Right renal pelvis (tissue), 4 donors: Measurements from ENCODE around the gene KLC4. TPM values are rescaled to one million over a fixed set of nuclear protein-coding genes. Genes with fewer than 3 reads are reported as not detected.

ENCODE experiments used
- DNase-seq, 4 donors: peaks; one replicate each; pipeline ENCODE4 v3.0.0-alpha.2; 2013; ENCODE audit warnings: low read depth in 4 of 4, low spot score in 3 of 4, missing footprints in 1 of 4
- polyA plus RNA-seq, 4 donors: library from polyadenylated mRNA; unstranded; fragments of 120-200 nt; gene quantifications; one replicate each; pipeline ENCODE4 v1.2.1, GENCODE V29; 2013; ENCODE audit not compliant: insufficient read length in 4 of 4

The KLC4 gene
- 10 to 100 TPM; 46.2 to 60.0 (median 53.8) TPM for polyA plus RNA-seq

DNA sequence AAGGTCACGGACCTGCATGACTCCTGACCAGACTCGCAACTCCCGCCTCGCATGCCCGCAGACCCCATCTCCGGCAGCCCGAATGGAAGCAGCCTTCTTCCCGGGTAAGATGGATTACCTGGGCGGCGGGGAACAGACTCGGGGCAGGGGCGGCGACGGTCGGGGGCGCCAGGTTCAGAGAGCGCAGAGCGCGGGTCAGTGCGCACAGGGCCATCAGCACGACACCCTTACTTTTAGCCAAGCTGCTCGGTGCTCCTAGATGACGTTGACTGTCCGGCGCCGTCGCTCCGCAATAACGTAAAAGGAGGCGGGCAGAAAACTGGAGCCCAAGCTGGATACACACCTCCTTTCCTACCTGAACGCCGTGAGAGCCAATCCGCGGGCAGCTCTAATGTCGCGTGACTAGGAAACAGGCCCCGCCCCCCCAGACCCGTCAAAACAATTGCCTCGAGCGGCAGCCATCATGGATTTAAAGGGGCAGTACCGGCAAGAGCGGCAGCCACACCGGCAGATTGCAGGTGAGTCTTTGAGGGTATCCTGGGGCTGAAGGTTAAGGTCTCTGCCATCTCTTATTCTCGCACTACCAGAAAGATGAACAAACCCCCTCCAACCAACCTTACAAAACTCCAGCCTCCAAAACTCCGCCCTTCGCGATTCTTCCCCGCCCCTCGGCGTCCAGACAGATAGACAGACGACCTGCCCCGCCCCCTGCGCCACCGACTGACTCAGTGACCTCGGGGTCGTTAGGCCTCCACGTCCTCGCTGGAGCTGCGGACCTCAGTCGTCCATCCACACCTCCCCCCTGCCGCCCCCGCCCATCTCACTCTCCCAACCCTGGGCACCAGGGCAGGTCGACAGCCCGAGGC lies at the start of gene KLC4, which contains the start of gene MRPL2:
Gene KLC4, plus strand, starts transcription at position 464 of the 866 bp plus-strand sequence. CDS start 1,705 bp downstream, outside the sequence.
Gene MRPL2, minus strand, starts transcription at position 267 of the 866 bp plus-strand sequence. Its CDS starts 53 bp downstream, at position 214.
- peak; percentile 94 to 99 (median 98) for DNase-seq

DNA sequence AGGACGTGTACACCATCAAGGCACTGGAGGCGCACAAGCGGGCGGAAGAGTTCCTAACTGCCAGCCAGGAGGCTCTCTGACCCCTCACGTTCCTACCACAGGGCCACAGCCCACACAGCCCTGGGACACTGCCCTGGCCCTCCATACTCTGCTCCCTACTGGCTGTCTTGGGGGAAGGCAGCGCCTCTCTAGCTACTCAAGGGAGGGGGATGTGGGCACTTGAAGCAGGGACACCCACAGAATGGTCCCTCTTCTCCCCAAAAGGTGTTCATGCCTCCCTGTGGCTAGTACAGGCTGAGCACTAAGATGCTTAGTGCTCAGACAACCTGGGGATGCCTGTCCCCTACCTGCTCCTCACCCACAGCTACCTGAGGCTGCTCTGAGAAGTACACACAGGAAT lies 48.2 kb upstream of the KLC4 start:
- DNase-seq = no peak

DNA sequence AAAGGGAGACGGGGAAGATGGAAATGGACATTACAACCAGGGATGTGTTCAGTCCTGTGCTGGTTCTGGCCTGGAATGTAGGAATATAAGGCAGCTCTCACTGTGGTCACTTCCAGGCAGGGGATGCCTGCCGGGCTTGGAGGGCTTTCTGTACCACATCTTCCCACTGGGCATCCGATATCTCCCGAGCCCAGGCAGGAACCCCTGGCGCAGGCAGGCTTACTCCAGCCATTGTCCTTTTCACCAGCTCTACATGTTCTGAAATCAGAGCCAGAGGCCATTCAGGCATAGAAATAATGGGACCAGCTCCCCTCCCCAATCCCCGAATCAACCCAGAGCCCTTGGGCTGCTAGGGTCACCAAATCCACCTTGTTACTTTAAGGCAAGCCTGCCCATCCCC lies 47.1 kb upstream of the KLC4 start:
- DNase-seq = no peak

DNA sequence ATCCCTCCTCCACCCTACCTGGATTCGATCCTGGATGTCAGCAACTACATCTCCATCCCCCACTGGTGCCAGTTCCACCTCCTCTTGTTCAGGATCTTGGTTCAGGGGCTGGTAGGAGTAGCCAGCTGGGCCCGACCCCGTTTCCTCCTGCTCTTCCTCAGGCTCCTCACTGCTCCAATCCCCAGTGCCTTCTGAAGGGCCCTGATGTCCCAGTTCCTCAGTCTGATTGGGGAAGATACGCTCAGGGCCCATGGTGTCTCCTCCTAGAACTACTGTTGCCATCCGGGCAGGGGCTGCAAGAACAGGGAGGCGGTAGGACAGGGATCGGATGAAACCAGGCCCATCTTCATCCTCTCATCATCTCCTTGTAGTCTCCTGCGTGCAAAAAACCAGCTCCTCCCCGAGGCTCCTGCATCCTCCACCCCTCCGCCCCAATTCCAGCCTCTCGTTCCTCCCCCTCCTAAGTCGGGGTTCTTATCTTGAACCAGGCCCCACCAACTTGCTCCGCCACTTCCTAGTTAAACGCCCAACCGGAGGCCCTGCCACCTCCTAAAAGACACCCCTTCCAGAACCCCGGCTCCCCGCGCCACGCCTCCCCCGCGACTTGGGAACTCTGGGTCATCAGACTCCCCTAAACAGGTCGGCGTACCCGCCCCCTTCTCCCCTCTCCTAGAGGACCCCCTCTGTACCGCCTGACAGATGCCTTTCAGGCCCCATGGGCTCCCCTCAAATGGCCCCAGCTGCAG lies 46.2 kb upstream of the KLC4 start:
- DNase-seq = no peak

DNA sequence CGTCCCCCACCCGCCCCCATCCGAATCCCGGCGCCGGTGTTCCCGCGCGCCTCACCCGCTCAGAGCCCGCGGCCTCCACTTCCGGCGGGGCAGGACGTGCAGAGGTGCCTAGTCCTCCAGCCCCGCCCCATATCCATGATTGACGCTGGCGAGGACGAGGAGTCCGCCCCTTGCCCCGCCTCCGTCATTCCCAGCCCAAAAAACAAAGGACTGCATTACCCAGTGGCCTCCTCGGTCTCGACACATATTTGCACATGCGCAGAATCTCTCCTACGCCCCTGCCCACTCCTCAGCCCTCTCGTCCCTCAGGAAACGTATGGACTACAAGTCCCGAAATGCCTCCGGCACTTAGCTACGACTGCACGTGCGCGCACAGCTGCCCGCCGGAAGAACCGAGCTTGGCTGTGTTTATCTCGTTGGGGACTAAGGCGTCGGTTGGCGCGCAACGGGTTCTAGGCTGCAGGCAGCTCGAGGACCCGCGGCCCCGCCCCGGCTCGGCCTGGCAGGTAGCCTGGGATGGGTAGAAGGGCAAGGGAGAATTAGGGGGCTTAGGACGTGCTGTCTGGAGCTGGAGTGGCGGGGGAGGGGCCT lies 45.5 kb upstream of the KLC4 start, which contains the start of the genes KLHDC3 and MEA1:
Gene KLHDC3, plus strand, starts transcription at position 407 of the 591 bp plus-strand sequence. CDS start 2,944 bp downstream, outside the sequence.
Gene MEA1, minus strand, starts transcription at position 104 of the 591 bp plus-strand sequence. CDS start 133 bp downstream, outside the sequence.
- DNase-seq = peak; percentile 94 to 100 (median 99)

DNA sequence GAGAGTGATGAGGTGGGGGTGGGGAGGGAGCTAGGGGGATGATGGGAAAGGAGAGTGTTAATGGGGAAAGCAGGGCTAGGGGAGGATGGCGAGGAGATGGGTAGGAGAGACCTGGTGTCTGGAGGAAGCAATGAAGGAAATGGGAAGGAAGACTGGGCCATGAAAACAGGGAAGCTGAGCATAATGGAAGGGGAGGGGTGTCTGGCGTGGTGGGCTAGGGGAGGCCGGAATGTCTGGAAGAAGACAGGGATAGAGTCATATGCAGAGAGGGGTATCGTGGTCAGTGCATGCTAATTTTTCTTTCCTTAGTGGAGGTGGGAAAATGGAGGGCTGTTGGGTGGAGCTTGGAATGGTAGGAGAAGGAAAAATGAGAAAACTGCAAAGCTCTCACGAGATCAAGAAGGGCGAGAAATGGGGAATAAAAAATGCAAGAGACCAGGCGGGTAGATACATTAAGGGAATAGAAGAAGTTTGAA lies 45.0 kb upstream of the KLC4 start:
- no peak for DNase-seq

DNA sequence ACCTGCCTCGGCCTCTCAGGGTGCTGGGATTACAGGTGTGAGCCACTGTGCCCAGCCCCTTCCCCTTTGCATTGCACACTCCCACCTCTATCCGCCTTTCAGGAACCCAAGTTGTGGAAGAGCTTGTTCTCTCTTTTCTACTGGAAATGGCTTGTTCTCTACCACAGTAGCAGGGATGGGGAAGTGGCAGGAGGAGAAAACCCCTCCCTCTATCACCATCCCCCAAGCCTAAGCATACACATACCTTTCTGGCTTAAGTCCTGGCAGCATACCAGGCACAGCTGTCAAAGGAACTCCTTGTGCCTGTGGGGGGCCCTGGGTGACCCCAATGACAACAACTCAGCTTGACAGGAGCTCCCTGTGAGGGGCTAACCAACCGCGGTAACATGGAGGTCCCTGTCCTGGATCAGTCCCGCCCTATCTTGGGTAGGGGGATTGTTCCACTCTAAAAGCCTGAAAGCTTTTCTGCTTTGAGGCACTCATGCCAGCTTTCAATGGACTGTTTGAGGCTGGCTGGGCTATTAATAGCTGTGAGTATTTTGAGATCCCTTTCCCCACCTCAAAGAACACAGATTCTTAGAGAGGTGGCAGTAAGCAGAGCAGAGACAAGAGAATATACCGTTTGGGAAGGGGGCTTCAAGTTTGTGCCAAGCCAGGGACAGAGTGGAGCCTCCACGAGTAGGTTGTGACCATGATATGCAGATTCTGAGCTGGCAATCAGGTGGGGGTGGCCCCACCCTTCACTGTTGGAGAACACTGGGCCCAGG lies 43.1 kb upstream of the KLC4 start:
- no peak for DNase-seq

DNA sequence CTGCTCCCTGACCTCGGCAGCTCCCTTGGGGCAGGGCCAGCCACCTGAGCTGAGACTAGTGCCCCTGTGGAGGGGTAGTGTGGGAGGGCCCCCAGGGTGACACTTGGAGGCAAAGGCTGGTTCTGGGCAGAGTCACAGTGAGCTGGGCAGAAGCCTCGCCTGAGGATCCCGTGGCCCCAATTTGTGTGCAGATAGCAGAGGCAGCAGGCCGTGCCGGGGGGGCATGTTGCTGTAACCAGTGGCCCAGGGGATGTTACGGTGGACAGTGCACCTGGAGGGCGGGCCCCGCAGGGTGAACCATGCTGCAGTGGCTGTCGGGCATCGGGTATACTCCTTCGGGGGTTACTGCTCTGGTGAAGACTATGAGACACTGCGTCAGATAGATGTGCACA lies 42.5 kb upstream of the KLC4 start:
- DNase-seq = no peak

DNA sequence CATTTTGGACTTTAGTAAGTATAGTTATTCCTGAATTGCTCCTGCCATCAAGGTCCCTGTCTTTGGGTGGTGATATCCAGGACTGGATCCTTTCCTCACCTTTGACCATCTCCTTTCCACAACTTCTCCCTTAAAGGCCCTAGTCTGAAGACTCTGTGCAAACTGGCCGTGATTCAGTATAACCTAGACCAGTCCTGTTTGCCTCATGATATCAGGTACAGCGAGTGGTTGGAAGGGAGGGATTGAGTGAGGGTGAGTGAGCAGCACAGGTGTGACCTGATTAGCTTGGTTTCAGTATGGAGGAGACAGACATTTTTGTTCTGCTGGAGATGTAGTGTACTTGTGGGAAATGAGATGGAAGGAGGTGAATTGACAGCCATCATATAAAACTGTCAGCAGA lies 40.3 kb upstream of the KLC4 start:
- no peak for DNase-seq

DNA sequence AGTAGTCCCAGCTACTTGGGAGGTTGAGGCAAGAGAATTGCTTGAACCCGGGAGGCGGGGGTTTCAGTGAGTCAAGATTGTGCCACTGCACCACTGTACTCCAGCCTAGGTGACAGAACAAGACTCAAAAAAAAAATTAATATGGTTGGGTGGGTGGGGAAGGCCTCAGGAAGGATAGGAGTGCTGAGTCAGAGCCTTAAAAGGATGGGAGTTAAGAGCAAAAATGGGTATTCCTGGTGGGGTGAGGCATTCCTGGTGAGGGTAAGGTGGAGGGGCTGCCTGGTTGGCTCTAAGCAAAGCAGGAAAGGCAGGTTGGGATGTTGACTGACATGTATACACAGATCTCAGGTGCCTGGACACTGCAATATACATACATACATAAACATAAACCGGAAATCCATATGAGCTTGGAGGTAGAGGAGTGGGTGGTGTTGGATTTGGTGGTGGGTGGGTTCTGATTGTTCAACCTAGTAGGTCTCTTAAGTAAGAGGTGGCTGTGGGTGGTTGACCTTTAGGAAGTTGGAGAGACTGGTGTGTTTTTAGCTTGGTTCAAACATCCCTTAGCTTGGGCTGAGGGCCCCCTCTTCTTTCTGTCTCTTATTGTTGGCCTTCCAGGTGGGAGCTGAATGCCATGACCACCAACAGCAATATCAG lies 39.3 kb upstream of the KLC4 start:
- DNase-seq = no peak

DNA sequence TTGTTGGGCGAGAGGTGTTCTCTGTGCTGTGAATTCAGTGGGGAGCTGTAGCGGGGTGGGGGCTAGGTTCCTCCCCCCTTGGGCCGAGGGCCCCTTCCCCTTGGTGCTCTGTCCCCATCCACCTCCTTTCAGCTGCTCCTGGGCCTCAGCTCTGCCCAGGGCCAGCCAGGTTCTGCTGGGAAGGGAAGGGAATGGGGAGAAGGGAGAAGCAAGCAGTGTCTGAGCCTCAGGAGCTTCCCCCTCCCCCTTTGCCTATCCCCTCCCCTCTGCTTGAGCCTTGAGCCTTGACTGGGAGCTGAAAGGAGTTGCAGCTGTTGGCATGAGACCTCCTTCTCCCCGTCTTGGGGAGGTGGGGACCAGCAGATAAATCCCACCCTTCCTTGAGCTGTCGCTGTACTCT lies 38.6 kb upstream of the KLC4 start:
- DNase-seq = no peak

DNA sequence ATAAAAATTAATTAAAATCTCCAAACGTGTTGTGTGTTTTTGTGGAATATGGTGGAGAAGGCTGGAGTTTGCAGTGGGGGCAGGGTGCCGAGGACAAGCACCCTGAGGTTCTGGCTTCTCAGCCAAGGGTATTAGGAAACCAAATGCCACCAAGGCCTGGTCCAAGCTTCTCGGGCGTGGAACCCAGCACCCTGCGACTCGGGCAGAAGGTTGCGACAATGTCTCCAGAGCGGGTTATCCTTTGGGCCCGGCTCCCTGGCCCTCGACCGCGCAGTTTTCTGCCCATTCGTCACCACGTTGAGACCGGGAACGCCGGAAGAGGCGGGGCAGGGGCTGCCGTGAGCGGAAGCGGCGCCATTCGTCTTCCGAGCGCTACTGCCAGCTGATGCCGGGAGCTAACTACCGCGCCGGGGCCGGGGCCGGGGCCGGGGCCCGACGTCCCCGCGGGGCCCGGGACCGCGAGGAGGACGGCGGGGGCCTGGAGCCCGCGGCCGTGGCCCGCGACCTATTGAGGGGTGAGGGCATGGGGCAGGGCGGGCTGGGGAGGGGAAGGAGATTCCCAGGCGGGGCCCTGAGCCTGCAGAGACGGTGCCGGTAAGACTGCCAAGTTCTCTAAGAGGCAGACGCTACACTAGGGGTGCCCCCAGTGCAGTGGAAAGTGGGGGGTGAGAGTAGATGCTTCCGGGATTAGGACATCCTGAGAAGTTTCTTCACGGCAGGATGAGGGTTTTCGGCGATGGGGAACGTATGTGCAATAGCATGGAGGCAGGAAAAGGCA lies 38.0 kb upstream of the KLC4 start, which contains the start of gene RRP36:
Gene RRP36, plus strand, starts transcription at position 354 of the 778 bp plus-strand sequence. Its CDS starts 32 bp downstream, at position 386.
- peak in 3 of 4 donors; percentile 48 to 53 (median 51) for DNase-seq

DNA sequence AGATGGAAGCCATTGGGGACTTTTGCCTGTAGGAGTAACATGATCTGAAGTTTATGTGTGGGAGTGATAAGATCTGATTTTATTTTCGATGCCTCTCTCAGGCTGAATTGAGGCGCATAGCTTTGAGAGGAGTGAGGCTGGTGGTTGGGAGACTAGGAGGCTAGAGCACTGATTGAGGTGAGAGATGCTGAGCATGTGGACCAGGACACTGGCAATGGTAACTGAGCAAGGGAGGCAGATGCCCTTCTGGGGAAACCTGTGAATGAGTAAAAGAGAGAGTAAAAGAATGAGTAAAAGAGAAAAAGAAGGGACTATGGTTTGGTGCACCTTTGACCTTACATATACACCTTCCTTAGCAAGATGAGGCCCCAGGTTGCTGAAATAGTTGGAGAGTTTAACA lies 35.0 kb upstream of the KLC4 start:
- no peak for DNase-seq

DNA sequence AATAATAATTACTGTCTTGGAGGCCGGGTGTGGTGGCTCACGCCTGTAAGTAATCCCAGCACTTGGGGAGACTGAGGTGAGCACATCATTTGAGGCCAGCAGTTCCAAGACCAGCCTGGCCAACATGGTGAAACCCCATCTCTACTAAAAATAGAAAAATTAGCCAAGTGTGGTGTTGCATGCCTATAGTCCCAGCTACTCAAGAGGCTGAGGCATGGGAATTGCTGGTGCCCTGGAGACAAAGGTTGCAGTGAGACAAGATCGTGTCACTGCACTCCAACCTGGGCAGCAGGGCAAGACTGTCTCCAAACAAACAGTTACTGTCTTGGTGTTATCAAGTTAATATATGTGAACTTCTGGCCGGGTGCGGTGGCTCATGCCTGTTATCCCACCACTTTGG lies 33.1 kb upstream of the KLC4 start:
- DNase-seq = no peak

DNA sequence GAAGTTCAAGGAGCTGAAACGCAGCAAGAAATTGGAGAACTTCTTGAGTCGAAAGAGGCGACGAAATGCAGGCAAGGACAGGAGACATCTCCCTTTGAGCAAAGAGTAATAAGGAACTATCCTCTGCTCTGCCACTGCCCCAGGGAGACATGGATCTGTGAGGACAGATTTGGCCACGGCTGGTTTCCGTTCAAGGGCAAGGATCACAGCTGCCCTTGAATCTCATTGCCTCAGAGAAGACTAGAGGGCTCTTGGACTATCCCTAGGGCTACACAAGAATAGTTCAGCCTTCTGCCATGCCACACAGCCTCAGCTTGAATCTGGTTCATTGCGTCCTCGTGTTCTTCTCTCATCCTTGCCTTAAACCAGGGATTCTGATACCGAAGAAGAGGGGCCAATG lies 30.3 kb upstream of the KLC4 start:
- no peak for DNase-seq

DNA sequence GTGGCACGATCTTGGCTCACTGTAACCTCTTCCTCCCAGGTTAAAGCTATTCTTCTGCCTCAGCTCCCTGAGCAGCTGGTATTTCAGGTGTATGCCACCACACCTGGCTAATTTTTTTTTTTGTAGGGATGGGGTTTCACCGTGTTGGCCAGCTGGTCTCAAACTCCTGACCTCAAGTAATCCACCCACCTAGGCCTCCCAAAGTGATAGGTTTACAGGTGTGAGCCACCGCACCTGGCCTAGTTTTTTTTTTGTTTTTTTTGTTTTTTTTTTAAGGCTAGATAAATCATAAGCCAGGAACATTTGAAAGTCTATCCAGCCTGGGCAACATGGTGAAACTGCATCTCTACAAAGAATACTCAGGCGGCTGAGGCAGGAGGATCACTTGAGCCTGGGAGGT lies 27.1 kb upstream of the KLC4 start:
- DNase-seq = no peak

DNA sequence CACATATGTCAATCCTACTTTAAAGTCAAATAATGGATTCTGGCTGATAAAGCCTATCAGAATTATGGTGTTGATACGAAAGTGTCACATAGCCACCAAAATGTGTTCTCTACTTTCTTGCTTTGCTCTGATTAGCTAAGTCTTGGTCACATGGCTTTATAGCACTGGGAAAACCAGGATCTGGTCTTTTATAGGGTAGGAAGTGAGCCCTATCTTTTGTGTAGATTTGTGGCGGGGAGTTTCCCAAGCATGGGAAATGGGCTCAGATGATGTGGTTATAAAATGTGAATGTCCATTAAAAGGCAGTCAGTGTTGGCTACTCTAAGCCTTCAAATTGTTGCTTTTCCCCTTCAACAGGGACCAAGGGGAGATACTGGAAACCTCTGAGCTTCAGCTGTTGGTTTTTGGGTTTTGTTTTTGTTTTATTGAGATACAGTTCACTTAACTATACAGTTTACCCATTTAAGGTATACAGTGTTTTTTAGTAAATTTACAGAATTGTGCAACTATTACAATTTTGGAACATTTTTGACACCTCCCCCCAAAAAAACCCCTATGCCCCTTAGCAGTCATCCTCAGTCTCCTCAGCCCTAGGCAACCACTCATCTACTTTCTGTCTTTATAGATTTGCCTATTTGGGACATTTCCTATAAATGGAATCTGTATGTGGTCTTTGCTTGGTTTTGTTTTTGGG lies 25.8 kb upstream of the KLC4 start:
- DNase-seq = no peak

DNA sequence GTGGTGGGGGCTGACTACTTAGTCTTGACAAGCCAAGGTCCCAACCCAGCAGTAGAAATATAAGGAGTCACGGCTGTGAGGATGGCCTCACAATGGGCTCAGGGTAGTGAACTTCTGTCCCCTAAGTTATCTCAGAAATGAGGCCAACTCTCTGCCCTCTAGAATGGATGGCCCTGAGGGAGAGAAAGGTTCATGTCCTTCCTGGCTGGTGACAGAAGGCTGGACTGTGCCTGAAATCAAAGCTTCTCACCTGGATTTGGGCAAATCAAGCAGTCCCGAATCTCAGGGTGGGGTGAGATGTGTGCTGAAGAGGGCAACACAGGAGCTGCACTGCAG lies 25.3 kb upstream of the KLC4 start:
- DNase-seq = no peak
